ENCODE measurements around the gene TBRG4. TPM values are rescaled to one million over a fixed set of nuclear protein-coding genes. Genes with fewer than 3 reads are reported as not detected.

Gene TBRG4
- total RNA-seq, 1 experiment from 2014 or later: 127 TPM

DNA sequence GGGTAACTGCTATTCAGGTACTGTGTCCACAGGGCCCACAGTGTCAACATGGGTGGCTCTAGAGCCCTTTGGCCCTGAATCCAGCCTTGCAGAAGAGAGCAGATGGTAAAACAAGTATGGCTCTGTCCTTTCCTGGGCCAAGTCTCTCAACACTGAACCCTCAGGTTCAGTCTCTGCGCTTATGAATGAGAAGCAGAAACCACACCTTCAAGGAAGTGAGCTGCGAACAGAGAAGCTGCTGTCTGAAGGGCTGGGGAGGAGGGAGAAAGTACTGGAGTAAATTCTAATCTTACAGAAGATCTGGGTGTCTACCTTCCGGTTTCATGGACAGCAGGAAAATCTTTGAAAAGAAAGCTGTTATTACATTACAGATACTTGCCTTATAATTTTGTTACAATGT, 4.1 kb downstream of the TBRG4 start:
- Mint-ChIP-seq H3K27me3 (ENCODE audit: low read depth) (no peaks in the 10 kb centered on the region), H3K36me3 (ENCODE audit: insufficient read depth in 1 of 3, low read depth in 3 of 3) (peaks cover 40 to 74% (median 69%) of the 10 kb centered on the region in 3 experiments; a peak in 6 of 7 replicates), H3K4me3 (no peak overlapping the region), H3K9me3 (peaks cover 0 to 4% of the 10 kb centered on the region in 2 experiments; a peak in 1 of 5 replicates), H3K27ac (no peak overlapping the region; a peak in 1 of 7 replicates), H3K4me1 (peaks cover 6 to 7% of the 10 kb centered on the region in 2 experiments)
- H3K4me2 ChIP-seq (ENCODE audit: insufficient read depth, insufficient read length, low read length): no peak overlapping the region
- DNase-seq: no peak
- H2AK5ac ChIP-seq (ENCODE audit: insufficient read length, low read length): no peak overlapping the region
- no peak overlapping the region for H3K18ac ChIP-seq (ENCODE audit: insufficient read length, low read depth, low read length)
- peaks cover 10% of the 10 kb centered on the region for H3K79me1 ChIP-seq (ENCODE audit: insufficient read depth, low read depth, low read length, poor library complexity, severe bottlenecking)
- H3K4me1 ChIP-seq (ENCODE audit: insufficient read depth, low read length): no peaks in the 10 kb centered on the region
- H2BK5ac ChIP-seq (ENCODE audit: insufficient read length, low read length): no peak overlapping the region
- no peak overlapping the region for H3K23ac ChIP-seq (ENCODE audit: insufficient read length, low read depth, low read length)
- peaks cover 16% of the 10 kb centered on the region; the same call in 1 of the 2 replicates for H3K79me2 ChIP-seq (ENCODE audit: insufficient read depth, low read length)
- no peak overlapping the region for H3K14ac ChIP-seq (ENCODE audit: insufficient read depth, low read length)
- H3K27ac ChIP-seq (ENCODE audit: insufficient read length, low read depth, low read length): no peak overlapping the region
- no peak overlapping the region for H2BK12ac ChIP-seq (ENCODE audit: insufficient read length, low read depth, low read length)
- WGBS (ENCODE audit: extremely low coverage, insufficient read length, low lambda C conversion rate): no CpG with 5 or more reads among the region's 3 CpGs
- TF ChIP-seq, protein P1, sequence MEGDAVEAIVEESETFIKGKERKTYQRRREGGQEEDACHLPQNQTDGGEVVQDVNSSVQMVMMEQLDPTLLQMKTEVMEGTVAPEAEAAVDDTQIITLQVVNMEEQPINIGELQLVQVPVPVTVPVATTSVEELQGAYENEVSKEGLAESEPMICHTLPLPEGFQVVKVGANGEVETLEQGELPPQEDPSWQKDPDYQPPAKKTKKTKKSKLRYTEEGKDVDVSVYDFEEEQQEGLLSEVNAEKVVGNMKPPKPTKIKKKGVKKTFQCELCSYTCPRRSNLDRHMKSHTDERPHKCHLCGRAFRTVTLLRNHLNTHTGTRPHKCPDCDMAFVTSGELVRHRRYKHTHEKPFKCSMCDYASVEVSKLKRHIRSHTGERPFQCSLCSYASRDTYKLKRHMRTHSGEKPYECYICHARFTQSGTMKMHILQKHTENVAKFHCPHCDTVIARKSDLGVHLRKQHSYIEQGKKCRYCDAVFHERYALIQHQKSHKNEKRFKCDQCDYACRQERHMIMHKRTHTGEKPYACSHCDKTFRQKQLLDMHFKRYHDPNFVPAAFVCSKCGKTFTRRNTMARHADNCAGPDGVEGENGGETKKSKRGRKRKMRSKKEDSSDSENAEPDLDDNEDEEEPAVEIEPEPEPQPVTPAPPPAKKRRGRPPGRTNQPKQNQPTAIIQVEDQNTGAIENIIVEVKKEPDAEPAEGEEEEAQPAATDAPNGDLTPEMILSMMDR (conservative IDR thresholded peaks at IDR 0.05): no peak
- H3K9ac ChIP-seq (ENCODE audit: extremely low read depth, insufficient read length, low read length): no peak overlapping the region
- H3K4ac ChIP-seq (ENCODE audit: low read depth, low read length): no peak overlapping the region
- H2BK20ac ChIP-seq (ENCODE audit: low read depth, low read length, poor library complexity, severe bottlenecking): no peak overlapping the region
- H3K23me2 ChIP-seq (ENCODE audit: insufficient read length, low read depth, low read length, poor library complexity, severe bottlenecking): no peaks in the 10 kb centered on the region
- no peak overlapping the region for H2AFZ ChIP-seq (ENCODE audit: low read length)
- H3K9me3 ChIP-seq (ENCODE audit: control insufficient read depth, low read depth, low read length): no peaks in the 10 kb centered on the region
- no peak overlapping the region for H3T11ph ChIP-seq (ENCODE audit: low read length)
- no peak overlapping the region for H2BK15ac ChIP-seq (ENCODE audit: low read depth, low read length)
- H3K27me3 ChIP-seq (ENCODE audit: insufficient read depth, low read length): no peaks in the 10 kb centered on the region
- H3K56ac ChIP-seq (ENCODE audit: insufficient read length, low read depth, low read length): no peak overlapping the region
- H4K91ac ChIP-seq (ENCODE audit: insufficient read length, low read depth, low read length): no peak overlapping the region
- H4K20me1 ChIP-seq (ENCODE audit: control insufficient read depth, insufficient read depth, insufficient read length): no peaks in the 10 kb centered on the region
- H2BK120ac ChIP-seq (ENCODE audit: low read depth, low read length, poor library complexity, severe bottlenecking): no peak overlapping the region
- no peak overlapping the region for H4K5ac ChIP-seq (ENCODE audit: insufficient read length, low read depth, low read length)
- no peak overlapping the region for H4K8ac ChIP-seq (replicated peaks; ENCODE audit: insufficient read length, low read depth, low read length)

Measured in H9 (cell line).